Measurements from ENCODE around the gene LAPTM5. TPM values are rescaled to one million over a fixed set of nuclear protein-coding genes. Genes with fewer than 3 reads are reported as not detected.

LAPTM5 gene
- total RNA-seq, 1 donor from 2014 or later: 7.3 TPM

GRCh38 chr1:30737357-30738039 is 20.1 kb downstream of the LAPTM5 start:
- no peak overlapping the region for H3K9ac ChIP-seq (ENCODE audit: low read depth in 1 of 3, low read length in 3 of 3)
- no peak overlapping the region for H3K27ac ChIP-seq (ENCODE audit: low read depth, low read length)
- H3K27me3 ChIP-seq (ENCODE audit: control insufficient read depth in 3 of 3, insufficient read depth in 3 of 3, low read length in 3 of 3): peaks cover 0 to 4% (median 3%) of the 10 kb centered on the region in 3 donors
- H3K9me3 ChIP-seq (ENCODE audit: control insufficient read depth in 3 of 3, low read length in 3 of 3): no peaks in the 10 kb centered on the region
- H3K36me3 ChIP-seq (ENCODE audit: control insufficient read depth in 3 of 3, insufficient read depth in 3 of 3, low read length in 3 of 3): no peaks in the 10 kb centered on the region
- no peak overlapping the region for H3K4me3 ChIP-seq (ENCODE audit: low read length in 3 of 3)
- H3K4me1 ChIP-seq (ENCODE audit: control insufficient read depth in 3 of 3, insufficient read depth in 3 of 3, low read length in 3 of 3): peaks cover 0 to 3% (median 0%) of the 10 kb centered on the region in 3 donors

GRCh38 chr1:30735668-30736498 is 21.7 kb downstream of the LAPTM5 start:
- Histone ChIP-seq H3K27ac (ENCODE audit: low read depth, low read length) (no peak overlapping the region), H3K4me3 (ENCODE audit: low read length in 3 of 3) (no peak overlapping the region), H3K9ac (ENCODE audit: low read depth in 1 of 3, low read length in 3 of 3) (no peak overlapping the region), H3K36me3 (ENCODE audit: control insufficient read depth in 3 of 3, insufficient read depth in 3 of 3, low read length in 3 of 3) (no peaks in the 10 kb centered on the region), H3K4me1 (ENCODE audit: control insufficient read depth in 3 of 3, insufficient read depth in 3 of 3, low read length in 3 of 3) (no peaks in the 10 kb centered on the region), H3K9me3 (ENCODE audit: control insufficient read depth in 3 of 3, low read length in 3 of 3) (no peaks in the 10 kb centered on the region), H3K27me3 (ENCODE audit: control insufficient read depth in 3 of 3, insufficient read depth in 3 of 3, low read length in 3 of 3) (peaks cover 0 to 8% (median 5%) of the 10 kb centered on the region in 3 donors)

DNA sequence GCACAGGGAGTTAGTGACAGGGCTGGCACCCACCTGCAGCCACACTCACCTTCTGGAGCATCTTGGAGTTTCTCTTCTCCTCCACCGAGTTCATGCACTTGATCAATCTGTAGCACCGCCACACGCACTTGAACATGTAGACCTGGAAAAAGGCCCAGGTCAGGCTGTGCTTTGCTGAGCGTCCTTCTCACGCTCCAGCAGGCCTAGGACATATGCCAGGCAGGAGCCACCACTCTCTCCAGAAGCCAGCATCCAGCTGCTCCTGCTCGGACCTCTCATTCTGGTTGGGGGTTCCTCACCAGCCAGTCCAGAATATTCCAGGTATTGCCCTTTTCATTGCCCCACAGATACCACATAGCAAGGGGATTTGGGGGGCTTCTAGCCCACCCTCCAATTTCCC is 22.4 kb downstream of the LAPTM5 start:
- H3K9ac ChIP-seq (ENCODE audit: low read depth in 1 of 3, low read length in 3 of 3): peak overlapping the region in 1 of 3 donors; percentile 25

GRCh38 chr1:30734580-30734979 is 23.0 kb downstream of the LAPTM5 start:
- H3K27ac ChIP-seq (ENCODE audit: low read depth, low read length): no peak overlapping the region
- H3K4me1 ChIP-seq (ENCODE audit: control insufficient read depth in 3 of 3, insufficient read depth in 3 of 3, low read length in 3 of 3): no peaks in the 10 kb centered on the region
- H3K9me3 ChIP-seq (ENCODE audit: control insufficient read depth in 3 of 3, low read length in 3 of 3): no peaks in the 10 kb centered on the region
- no peak overlapping the region for H3K9ac ChIP-seq (ENCODE audit: low read depth in 1 of 3, low read length in 3 of 3)
- peaks cover 0 to 8% (median 5%) of the 10 kb centered on the region in 3 donors for H3K27me3 ChIP-seq (ENCODE audit: control insufficient read depth in 3 of 3, insufficient read depth in 3 of 3, low read length in 3 of 3)
- no peaks in the 10 kb centered on the region for H3K36me3 ChIP-seq (ENCODE audit: control insufficient read depth in 3 of 3, insufficient read depth in 3 of 3, low read length in 3 of 3)
- H3K4me3 ChIP-seq (ENCODE audit: low read length in 3 of 3): no peak overlapping the region

More for the DNA sequence above, 22.4 kb downstream of the LAPTM5 start:
- H3K9me3 ChIP-seq (ENCODE audit: control insufficient read depth in 3 of 3, low read length in 3 of 3): no peaks in the 10 kb centered on the region
- peaks cover 0 to 8% (median 5%) of the 10 kb centered on the region in 3 donors for H3K27me3 ChIP-seq (ENCODE audit: control insufficient read depth in 3 of 3, insufficient read depth in 3 of 3, low read length in 3 of 3)
- no peaks in the 10 kb centered on the region for H3K36me3 ChIP-seq (ENCODE audit: control insufficient read depth in 3 of 3, insufficient read depth in 3 of 3, low read length in 3 of 3)
- no peak overlapping the region for H3K27ac ChIP-seq (ENCODE audit: low read depth, low read length)
- no peak overlapping the region for H3K4me3 ChIP-seq (ENCODE audit: low read length in 3 of 3)
- H3K4me1 ChIP-seq (ENCODE audit: control insufficient read depth in 3 of 3, insufficient read depth in 3 of 3, low read length in 3 of 3): no peaks in the 10 kb centered on the region

- no peaks in the 10 kb centered on the region for H3K36me3 ChIP-seq (ENCODE audit: control insufficient read depth in 3 of 3, insufficient read depth in 3 of 3, low read length in 3 of 3)
- peaks cover 0 to 8% (median 5%) of the 10 kb centered on the region in 3 donors for H3K27me3 ChIP-seq (ENCODE audit: control insufficient read depth in 3 of 3, insufficient read depth in 3 of 3, low read length in 3 of 3)
- no peak overlapping the region for H3K4me3 ChIP-seq (ENCODE audit: low read length in 3 of 3)
These were observed 23.5 kb downstream of the LAPTM5 start for GRCh38 chr1:30734106-30734505.

GRCh38 chr1:30733493-30733892 is 24.1 kb downstream of the LAPTM5 start:
- Histone ChIP-seq H3K9ac (ENCODE audit: low read depth in 1 of 3, low read length in 3 of 3) (no peak overlapping the region), H3K4me1 (ENCODE audit: control insufficient read depth in 3 of 3, insufficient read depth in 3 of 3, low read length in 3 of 3) (no peaks in the 10 kb centered on the region), H3K27ac (ENCODE audit: low read depth, low read length) (no peak overlapping the region), H3K27me3 (ENCODE audit: control insufficient read depth in 3 of 3, insufficient read depth in 3 of 3, low read length in 3 of 3) (peaks cover 0 to 5% (median 5%) of the 10 kb centered on the region in 3 donors), H3K36me3 (ENCODE audit: control insufficient read depth in 3 of 3, insufficient read depth in 3 of 3, low read length in 3 of 3) (no peaks in the 10 kb centered on the region), H3K4me3 (ENCODE audit: low read length in 3 of 3) (no peak overlapping the region), H3K9me3 (ENCODE audit: control insufficient read depth in 3 of 3, low read length in 3 of 3) (no peaks in the 10 kb centered on the region)

More at GRCh38 chr1:30734106-30734505, 23.5 kb downstream of the LAPTM5 start:
- Histone ChIP-seq H3K9me3 (ENCODE audit: control insufficient read depth in 3 of 3, low read length in 3 of 3) (no peaks in the 10 kb centered on the region), H3K27ac (ENCODE audit: low read depth, low read length) (no peak overlapping the region), H3K9ac (ENCODE audit: low read depth in 1 of 3, low read length in 3 of 3) (no peak overlapping the region), H3K4me1 (ENCODE audit: control insufficient read depth in 3 of 3, insufficient read depth in 3 of 3, low read length in 3 of 3) (no peaks in the 10 kb centered on the region)

DNA sequence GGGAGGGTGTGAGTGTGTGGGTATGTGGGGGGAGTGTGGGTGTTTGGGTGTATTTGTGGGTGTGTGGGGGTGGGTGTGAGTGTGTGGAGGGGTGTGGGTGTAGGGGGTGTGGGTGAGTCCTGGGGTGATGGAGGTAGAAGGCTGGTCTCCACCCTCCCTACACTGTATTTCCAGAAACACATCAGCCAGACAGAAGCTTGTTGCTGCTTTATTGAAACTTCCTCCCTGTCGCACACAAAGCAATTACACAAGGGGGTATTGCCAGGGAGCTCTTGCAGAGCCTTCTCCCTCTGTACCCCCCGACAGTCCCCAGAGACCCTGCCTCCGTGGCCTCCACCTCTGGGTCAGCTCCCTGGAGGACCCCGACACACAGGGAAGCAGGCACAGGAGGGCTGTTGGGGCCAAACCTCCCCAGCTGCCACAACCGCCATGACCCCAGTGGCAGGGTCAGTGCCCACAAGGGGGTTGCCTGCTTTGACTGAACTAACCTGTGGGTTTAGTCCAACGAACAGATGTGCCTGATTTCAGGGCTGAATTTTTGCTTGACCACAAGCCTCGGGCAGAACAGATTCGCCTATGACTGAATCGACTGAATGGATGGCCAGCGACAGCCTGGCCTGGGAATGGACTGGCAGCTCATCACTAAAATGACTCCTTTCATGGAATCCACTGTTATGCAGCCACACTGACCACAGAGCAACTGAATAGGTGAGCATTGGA is 25.1 kb downstream of the LAPTM5 start:
- Histone ChIP-seq H3K27me3 (ENCODE audit: control insufficient read depth in 3 of 3, insufficient read depth in 3 of 3, low read length in 3 of 3) (peaks cover 0 to 5% (median 2%) of the 10 kb centered on the region in 3 donors), H3K4me3 (ENCODE audit: low read length in 3 of 3) (no peak overlapping the region), H3K36me3 (ENCODE audit: control insufficient read depth in 3 of 3, insufficient read depth in 3 of 3, low read length in 3 of 3) (no peaks in the 10 kb centered on the region), H3K27ac (ENCODE audit: low read depth, low read length) (no peak overlapping the region), H3K9ac (ENCODE audit: low read depth in 1 of 3, low read length in 3 of 3) (no peak overlapping the region), H3K4me1 (ENCODE audit: control insufficient read depth in 3 of 3, insufficient read depth in 3 of 3, low read length in 3 of 3) (no peaks in the 10 kb centered on the region), H3K9me3 (ENCODE audit: control insufficient read depth in 3 of 3, low read length in 3 of 3) (no peaks in the 10 kb centered on the region)

GRCh38 chr1:30731806-30732276 is 25.7 kb downstream of the LAPTM5 start:
- H3K27ac ChIP-seq (ENCODE audit: low read depth, low read length): no peak overlapping the region
- H3K36me3 ChIP-seq (ENCODE audit: control insufficient read depth in 3 of 3, insufficient read depth in 3 of 3, low read length in 3 of 3): no peaks in the 10 kb centered on the region
- no peaks in the 10 kb centered on the region for H3K4me1 ChIP-seq (ENCODE audit: control insufficient read depth in 3 of 3, insufficient read depth in 3 of 3, low read length in 3 of 3)
- H3K9ac ChIP-seq (ENCODE audit: low read depth in 1 of 3, low read length in 3 of 3): no peak overlapping the region
- peaks cover 0 to 5% (median 2%) of the 10 kb centered on the region in 3 donors for H3K27me3 ChIP-seq (ENCODE audit: control insufficient read depth in 3 of 3, insufficient read depth in 3 of 3, low read length in 3 of 3)
- no peaks in the 10 kb centered on the region for H3K9me3 ChIP-seq (ENCODE audit: control insufficient read depth in 3 of 3, low read length in 3 of 3)
- no peak overlapping the region for H3K4me3 ChIP-seq (ENCODE audit: low read length in 3 of 3)

DNA sequence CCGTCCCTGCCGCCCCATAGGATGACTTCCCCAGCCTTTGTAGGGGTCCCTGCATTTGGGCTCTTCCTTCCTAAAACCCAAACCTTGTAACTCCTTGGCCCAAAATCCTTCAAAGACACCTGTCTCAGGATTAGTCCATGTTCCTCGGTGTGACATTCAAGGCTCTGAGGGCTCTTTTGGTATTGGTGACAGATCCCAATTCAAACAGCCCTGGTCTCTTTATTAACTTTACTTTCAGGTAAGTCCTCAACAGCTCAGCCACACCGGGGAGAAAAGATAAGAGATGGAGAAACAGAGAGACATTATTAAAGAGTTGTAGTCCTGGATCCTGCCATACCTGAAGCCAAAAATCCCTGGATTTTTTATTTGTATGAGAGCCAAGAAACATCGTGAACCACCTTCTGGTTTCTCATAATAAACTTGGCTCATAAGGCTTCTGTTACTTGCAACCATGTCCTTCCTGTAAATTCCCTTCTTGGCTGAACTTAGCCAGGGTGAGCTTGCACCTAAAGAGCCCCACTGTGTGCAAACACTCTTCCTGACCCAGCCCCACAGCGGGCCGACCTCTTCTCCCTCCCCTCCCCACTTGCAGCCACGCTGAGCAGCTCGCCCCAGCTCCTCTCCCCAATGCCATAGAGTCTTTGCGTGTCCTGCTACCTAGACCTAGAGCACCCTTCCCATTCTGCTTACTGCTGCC is 26.3 kb downstream of the LAPTM5 start:
- Histone ChIP-seq H3K36me3 (ENCODE audit: control insufficient read depth in 3 of 3, insufficient read depth in 3 of 3, low read length in 3 of 3) (no peaks in the 10 kb centered on the region), H3K4me3 (ENCODE audit: low read length in 3 of 3) (no peak overlapping the region), H3K9me3 (ENCODE audit: control insufficient read depth in 3 of 3, low read length in 3 of 3) (no peaks in the 10 kb centered on the region), H3K27me3 (ENCODE audit: control insufficient read depth in 3 of 3, insufficient read depth in 3 of 3, low read length in 3 of 3) (peaks cover 0 to 5% (median 2%) of the 10 kb centered on the region in 3 donors), H3K27ac (ENCODE audit: low read depth, low read length) (no peak overlapping the region), H3K4me1 (ENCODE audit: control insufficient read depth in 3 of 3, insufficient read depth in 3 of 3, low read length in 3 of 3) (no peaks in the 10 kb centered on the region), H3K9ac (ENCODE audit: low read depth in 1 of 3, low read length in 3 of 3) (no peak overlapping the region)
